HepG2 (cell line): ENCODE data around the gene DDAH2. TPM values are rescaled to one million over a fixed set of nuclear protein-coding genes. Genes with fewer than 3 reads are reported as not detected.

Experiments
- DR1 ChIP-seq: sonication (generic); formaldehyde crosslinking; IDR thresholded peaks from 2 replicates; pipeline ENCODE4 v1.8.0; 2021; ENCODE audit warnings: mild to moderate bottlenecking, missing genetic modification reagents, inconsistent platforms
- IRF9 ChIP-seq: sonication (generic); formaldehyde crosslinking; IDR thresholded peaks from 2 replicates; pipeline ENCODE4 v1.8.0; 2022; ENCODE audit warnings: missing genetic modification reagents, mild to moderate bottlenecking, borderline replicate concordance
- KLF13 ChIP-seq: sonication (generic); formaldehyde crosslinking; IDR thresholded peaks from 2 replicates; pipeline ENCODE4 v1.4.0; 2020; ENCODE audit warnings: mild to moderate bottlenecking, missing genetic modification reagents
- MIXL1 ChIP-seq: IDR thresholded peaks from 2 replicates; pipeline ENCODE4 v1.6.1; 2016
- NRL ChIP-seq: sonication (generic); formaldehyde crosslinking; IDR thresholded peaks from 2 replicates; pipeline ENCODE4 v1.5.0; 2020; ENCODE audit warnings: missing genetic modification reagents, mild to moderate bottlenecking, moderate library complexity, borderline replicate concordance
- PAWR ChIP-seq: sonication (generic); formaldehyde crosslinking; IDR thresholded peaks from 2 replicates; pipeline ENCODE4 v1.4.0; 2020; ENCODE audit warnings: missing genetic modification reagents, mild to moderate bottlenecking, borderline replicate concordance
- SAP130 ChIP-seq: IDR thresholded peaks from 2 replicates; pipeline ENCODE4 v1.6.1; 2016; ENCODE audit warnings: low read depth
- TARDBP ChIP-seq: sonication (generic); formaldehyde crosslinking; IDR thresholded peaks from 2 replicates; pipeline ENCODE4 v1.8.0; 2022; ENCODE audit warnings: mild to moderate bottlenecking, missing genetic modification reagents
- TBL1XR1 ChIP-seq: fragments of 150-350 bp; IDR thresholded peaks from 2 replicates; pipeline ENCODE4 v1.6.1; 2014; ENCODE audit warnings: borderline replicate concordance, low read length; ENCODE audit not compliant: partially characterized antibody
- WIZ ChIP-seq: sonication (generic); formaldehyde crosslinking; IDR thresholded peaks from 2 replicates; pipeline ENCODE4 v1.5.1; 2020; ENCODE audit warnings: mild to moderate bottlenecking, missing genetic modification reagents
- ZBTB4 ChIP-seq: sonication (generic); formaldehyde crosslinking; IDR thresholded peaks from 2 replicates; pipeline ENCODE4 v1.4.0; 2020; ENCODE audit warnings: missing genetic modification reagents, mild to moderate bottlenecking, borderline replicate concordance
- ZFP37 ChIP-seq: sonication (generic); formaldehyde crosslinking; IDR thresholded peaks from 2 replicates; pipeline ENCODE4 v1.4.0; 2020; ENCODE audit warnings: missing genetic modification reagents, borderline replicate concordance
- ZNF142 ChIP-seq: sonication (generic); formaldehyde crosslinking; IDR thresholded peaks from 2 replicates; pipeline ENCODE4 v1.4.0; 2020; ENCODE audit warnings: missing genetic modification reagents
- ZNF331 ChIP-seq: sonication (generic); formaldehyde crosslinking; IDR thresholded peaks from 2 replicates; pipeline ENCODE4 v1.4.0; 2020; ENCODE audit warnings: missing genetic modification reagents
- ZNF414 ChIP-seq: sonication (generic); formaldehyde crosslinking; IDR thresholded peaks from 2 replicates; pipeline ENCODE4 v1.5.0; 2020; ENCODE audit warnings: missing genetic modification reagents
- ZNF547 ChIP-seq: sonication (generic); formaldehyde crosslinking; IDR thresholded peaks from 2 replicates; pipeline ENCODE4 v1.5.1; 2020; ENCODE audit warnings: mild to moderate bottlenecking, missing genetic modification reagents
- ZSCAN29 ChIP-seq: sonication (generic); formaldehyde crosslinking; conservative IDR thresholded peaks from 2 replicates; pipeline ENCODE4 v1.4.0; 2020; ENCODE audit warnings: mild to moderate bottlenecking, missing genetic modification reagents
- polyA plus RNA-seq, 8 experiments: library from polyadenylated mRNA; depleted of rRNA in 3 of 8; stranded (reverse) in 7 of 8; unstranded in 1 of 8; fragments of >200 nt; fragmentation: Illumina TruSeq in 4 of 8; extraction: Trizol in 4 of 8; gene quantifications; 2 replicates each; pipeline versions ENCODE4 v1.2.1 to v1.2.3, GENCODE V29; 2011 to 2016; ENCODE audit warnings: low read depth in 4 of 8, missing spikeins in 1 of 8, mixed read lengths in 1 of 8; ENCODE audit not compliant: insufficient read depth in 1 of 8
- total RNA-seq, 5 experiments: library from RNA; depleted of rRNA; stranded (reverse); fragments of >200 nt; fragmentation: Illumina TruSeq; extraction: Trizol; gene quantifications; 2 replicates each; pipeline ENCODE4 v1.2.3, GENCODE V29; 2016; ENCODE audit warnings: low read depth in 1 of 5

The DDAH2 gene
- total and polyA plus RNA-seq, 2 of the 13 experiments (the other 11 are each of a cell fraction or from before 2014, with no cell fraction given) = 16.4 to 21.1 TPM

GRCh38 chr6:31737991-31738979 lies 9.2 kb upstream of the DDAH2 start (continued):
- TF ChIP-seq NRL (no peak), TARDBP (peak; percentile 89), WIZ (CRISPR knock-in tag) (no peak), PAWR (no peak), MIXL1 (CRISPR knock-in tag) (peak; percentile 86), ZNF414 (CRISPR knock-in tag) (peak; percentile 59; the same call in 1 of the 2 replicates), TBL1XR1 (no peak), DR1 (CRISPR knock-in tag) (no peak; the same call in 1 of the 2 replicates), ZBTB4 (CRISPR knock-in tag) (no peak), SAP130 (CRISPR knock-in tag) (peak; percentile 96), ZNF331 (CRISPR knock-in tag) (peak; percentile 88; the same call in 1 of the 2 replicates), KLF13 (CRISPR knock-in tag) (no peak), IRF9 (CRISPR knock-in tag) (no peak), ZFP37 (CRISPR knock-in tag) (no peak), ZNF547 (CRISPR knock-in tag) (0 out of 2 replicates have a peak, but pooled peaks have one; percentile 9), ZSCAN29 (CRISPR knock-in tag) (peak; percentile 62; the same call in 1 of the 2 replicates), ZNF142 (0 out of 2 replicates have a peak, but pooled peaks have one; percentile 46)
